ENCODE data around the gene HM13.
A peak's percentile ranks its signal among the peaks of the same experiment; 100 is the strongest.

HM13 gene

GRCh38 chr20:31568041-31568731 is 53.9 kb downstream of the HM13 start:
- CTCF ChIA-PET: interaction anchor here (0.6 to 20.6 kb wide), 10 partner anchors 8 to 155 kb away, joined by 3 to 656 read pairs (median 6); partner anchors contain the start of gene ID1
- DNase-seq (ENCODE audit: low spot score): no peak
- POLR2A ChIA-PET (ENCODE audit: low non-redundant PET): interaction anchor here (1.1 to 3.0 kb wide), 7 partner anchors 25 to 44 kb away, joined by 3 to 33 read pairs (median 5); partner anchors contain the start of gene ID1
- no peak for TF ChIP-seq CTCF (conservative IDR thresholded peaks at IDR 0.05; ENCODE audit: low read depth)
- H3K27ac ChIP-seq: peak overlapping the region; percentile 93

- no peak for DNase-seq (ENCODE audit: low spot score)
- CTCF ChIA-PET: interaction anchor here (0.6 to 20.6 kb wide), 13 partner anchors 8 to 166 kb away, joined by 3 to 656 read pairs (median 5); partner anchors contain the start of gene ID1
- POLR2A ChIA-PET (ENCODE audit: low non-redundant PET): interaction anchor here (1.1 to 2.7 kb wide), 4 partner anchors 34 to 43 kb away, joined by 4 to 33 read pairs (median 9); partner anchors contain the start of gene ID1
- no peak for TF ChIP-seq CTCF (conservative IDR thresholded peaks at IDR 0.05; ENCODE audit: low read depth)
- peak overlapping the region; percentile 93 for H3K27ac ChIP-seq
Observed at GRCh38 chr20:31568773-31569162, 54.5 kb downstream of the HM13 start.

- CTCF ChIA-PET: interaction anchor here (0.6 to 20.6 kb wide), 16 partner anchors 9 to 166 kb away, joined by 3 to 656 read pairs (median 5); partner anchors contain the start of gene ID1
Observed at GRCh38 chr20:31569163-31570020, 55.1 kb downstream of the HM13 start.

GRCh38 chr20:31570021-31570463 is 55.8 kb downstream of the HM13 start:
- CTCF ChIA-PET: interaction anchor here (0.6 to 20.6 kb wide), 9 partner anchors 10 to 153 kb away, joined by 3 to 656 read pairs (median 12); partner anchors contain the start of gene ID1
- no peak for TF ChIP-seq CTCF (conservative IDR thresholded peaks at IDR 0.05; ENCODE audit: low read depth)
- H3K27ac ChIP-seq: peak overlapping the region; percentile 93
- POLR2A ChIA-PET (ENCODE audit: low non-redundant PET): interaction anchor here (1.1 kb wide), 1 partner anchor 41 kb away, joined by 3 read pairs; no protein-coding TSS in a partner anchor
- DNase-seq (ENCODE audit: low spot score): no peak

More at GRCh38 chr20:31569163-31570020, 55.1 kb downstream of the HM13 start:
- TF ChIP-seq CTCF (conservative IDR thresholded peaks at IDR 0.05; ENCODE audit: low read depth): peak; percentile 99
- peak overlapping the region; percentile 93 for H3K27ac ChIP-seq
- DNase-seq (ENCODE audit: low spot score): no peak
- POLR2A ChIA-PET (ENCODE audit: low non-redundant PET): interaction anchor here (1.1 to 1.5 kb wide), 2 partner anchors 33 to 38 kb away, joined by 4 to 5 read pairs; no protein-coding TSS in a partner anchor

GRCh38 chr20:31570735-31571617 is 56.7 kb downstream of the HM13 start:
- ChIA-PET POLR2A (ENCODE audit: low non-redundant PET) (interaction anchor here (1.1 kb wide), 1 partner anchor 40 kb away, joined by 3 read pairs; no protein-coding TSS in a partner anchor), CTCF (interaction anchor here (0.6 to 20.6 kb wide), 8 partner anchors 8 to 41 kb away, joined by 3 to 656 read pairs (median 13); partner anchors contain the start of gene ID1)
- DNase-seq (ENCODE audit: low spot score): no peak
- peak overlapping the region; percentile 93 for H3K27ac ChIP-seq
- no peak for TF ChIP-seq CTCF (conservative IDR thresholded peaks at IDR 0.05; ENCODE audit: low read depth)
